Activated CD4-positive, alpha-beta T cell treated with anti-CD3 and anti-CD28 coated beads for 4 hours (primary cell): ENCODE data around the gene NTPCR.
"Not testable (repeated sequence)": the region's sequence is repeated elsewhere in the genome, so short reads cannot be mapped to it uniquely, and the experiment has no call there.

ENCODE experiments used
- DNase-seq, 2 donors: peaks; one replicate each; pipeline ENCODE4 v3.0.0-alpha.2; 2020

Gene NTPCR

GRCh38 chr1:232987046-232987773 is 36.8 kb downstream of the NTPCR start:
- no peak for DNase-seq

- DNase-seq, result no peak
Observed at GRCh38 chr1:232987774-232988140, 37.3 kb downstream of the NTPCR start.

GRCh38 chr1:232988572-232989040 is 38.2 kb downstream of the NTPCR start:
- no peak for DNase-seq

GRCh38 chr1:232990176-232991128 is 40.0 kb downstream of the NTPCR start:
- DNase-seq, result no peak

- no peak for DNase-seq
Observed at GRCh38 chr1:232991238-232991637, 40.8 kb downstream of the NTPCR start.

GRCh38 chr1:232992227-232992626 is 41.8 kb downstream of the NTPCR start:
- DNase-seq, result no peak

GRCh38 chr1:232993555-232993954 is 43.1 kb downstream of the NTPCR start:
- DNase-seq, result no peak

- DNase-seq, result no peak
Observed at GRCh38 chr1:232995189-232995588, 44.8 kb downstream of the NTPCR start.

- no peak for DNase-seq
Observed at GRCh38 chr1:232996143-232996542, 45.7 kb downstream of the NTPCR start.

- no peak for DNase-seq
Observed at GRCh38 chr1:232998138-232998537, 47.7 kb downstream of the NTPCR start.

GRCh38 chr1:232998646-232999045 is 48.2 kb downstream of the NTPCR start:
- no peak for DNase-seq

- DNase-seq, result no peak
Observed at GRCh38 chr1:232999956-233000625, 49.7 kb downstream of the NTPCR start.

- not testable (repeated sequence) for DNase-seq
Observed at GRCh38 chr1:233003638-233004037, 53.2 kb downstream of the NTPCR start.

GRCh38 chr1:233004451-233004850 is 54.0 kb downstream of the NTPCR start:
- DNase-seq, result no peak

GRCh38 chr1:233005156-233005555 is 54.7 kb downstream of the NTPCR start:
- no peak for DNase-seq

- no peak for DNase-seq
Observed at GRCh38 chr1:233005703-233006102, 55.3 kb downstream of the NTPCR start.

GRCh38 chr1:233006108-233006507 is 55.7 kb downstream of the NTPCR start:
- DNase-seq, result no peak

GRCh38 chr1:233006541-233006973 is 56.1 kb downstream of the NTPCR start:
- DNase-seq, result no peak

GRCh38 chr1:233010146-233010545 is 59.7 kb downstream of the NTPCR start:
- no peak for DNase-seq

GRCh38 chr1:233012021-233012420 is 61.6 kb downstream of the NTPCR start:
- DNase-seq, result no peak

GRCh38 chr1:233015965-233016364 is 65.6 kb downstream of the NTPCR start:
- DNase-seq, result no peak

- DNase-seq, result no peak
Observed at GRCh38 chr1:233016798-233017197, 66.4 kb downstream of the NTPCR start.

- no peak for DNase-seq
Observed at GRCh38 chr1:233019083-233019482, 68.7 kb downstream of the NTPCR start.
